ENCODE measurements around the gene RAB34.

- no peak for TF ChIP-seq CTCF (IDR thresholded peaks at IDR 0.05)
- no peak for TF ChIP-seq RCOR1 (IDR thresholded peaks at IDR 0.05; ENCODE audit: low read depth, low read length)
- TF ChIP-seq CEBPB (IDR thresholded peaks at IDR 0.05): no peak
- TF ChIP-seq POLR2A (IDR thresholded peaks at IDR 0.05; ENCODE audit: low read length): no peak
- no peak for TF ChIP-seq EP300 (IDR thresholded peaks at IDR 0.05)
- TF ChIP-seq, protein P1, sequence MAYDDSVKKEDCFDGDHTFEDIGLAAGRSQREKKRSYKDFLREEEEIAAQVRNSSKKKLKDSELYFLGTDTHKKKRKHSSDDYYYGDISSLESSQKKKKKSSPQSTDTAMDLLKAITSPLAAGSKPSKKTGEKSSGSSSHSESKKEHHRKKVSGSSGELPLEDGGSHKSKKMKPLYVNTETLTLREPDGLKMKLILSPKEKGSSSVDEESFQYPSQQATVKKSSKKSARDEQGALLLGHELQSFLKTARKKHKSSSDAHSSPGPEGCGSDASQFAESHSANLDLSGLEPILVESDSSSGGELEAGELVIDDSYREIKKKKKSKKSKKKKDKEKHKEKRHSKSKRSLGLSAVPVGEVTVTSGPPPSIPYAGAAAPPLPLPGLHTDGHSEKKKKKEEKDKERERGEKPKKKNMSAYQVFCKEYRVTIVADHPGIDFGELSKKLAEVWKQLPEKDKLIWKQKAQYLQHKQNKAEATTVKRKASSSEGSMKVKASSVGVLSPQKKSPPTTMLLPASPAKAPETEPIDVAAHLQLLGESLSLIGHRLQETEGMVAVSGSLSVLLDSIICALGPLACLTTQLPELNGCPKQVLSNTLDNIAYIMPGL (CRISPR knock-in tag; IDR thresholded peaks at IDR 0.05; ENCODE audit: borderline replicate concordance): no peak
- no peak for TF ChIP-seq MAZ (IDR thresholded peaks at IDR 0.05; ENCODE audit: borderline replicate concordance, low read depth, low read length)
- no peak for TF ChIP-seq MYC (IDR thresholded peaks at IDR 0.05; ENCODE audit: borderline replicate concordance, low read length)
- TF ChIP-seq ELK1 (IDR thresholded peaks at IDR 0.05; ENCODE audit: low read depth, low read length): no peak
- no peak for TF ChIP-seq SREBF2 (IDR thresholded peaks at IDR 0.05)
These were observed 37.8 kb upstream of the RAB34 start for GRCh38 chr17:28755486-28755885.

Measured in A549 (cell line).